Neural progenitor cell (in vitro differentiated cells): ENCODE data around the gene PTH2.

Experiments
- EZH2 ChIP-seq: fragments of 200-600 bp; sonication (generic); IDR thresholded peaks from 2 replicates; pipeline ENCODE4 v1.6.1; 2017; ENCODE audit warnings: antibody characterized with exemption, mild to moderate bottlenecking, moderate library complexity
- EZH2phosphoT487 ChIP-seq: fragments of 200-600 bp; sonication (generic); IDR thresholded peaks from 2 replicates; pipeline ENCODE4 v1.6.1; 2017; ENCODE audit warnings: antibody characterized with exemption
- TF ChIP-seq, protein P1 (sequence below): fragments of 200-600 bp; sonication (generic); IDR thresholded peaks from 2 replicates; pipeline ENCODE4 v1.5.1; 2017; ENCODE audit warnings: antibody characterized with exemption, mild to moderate bottlenecking

DNA sequence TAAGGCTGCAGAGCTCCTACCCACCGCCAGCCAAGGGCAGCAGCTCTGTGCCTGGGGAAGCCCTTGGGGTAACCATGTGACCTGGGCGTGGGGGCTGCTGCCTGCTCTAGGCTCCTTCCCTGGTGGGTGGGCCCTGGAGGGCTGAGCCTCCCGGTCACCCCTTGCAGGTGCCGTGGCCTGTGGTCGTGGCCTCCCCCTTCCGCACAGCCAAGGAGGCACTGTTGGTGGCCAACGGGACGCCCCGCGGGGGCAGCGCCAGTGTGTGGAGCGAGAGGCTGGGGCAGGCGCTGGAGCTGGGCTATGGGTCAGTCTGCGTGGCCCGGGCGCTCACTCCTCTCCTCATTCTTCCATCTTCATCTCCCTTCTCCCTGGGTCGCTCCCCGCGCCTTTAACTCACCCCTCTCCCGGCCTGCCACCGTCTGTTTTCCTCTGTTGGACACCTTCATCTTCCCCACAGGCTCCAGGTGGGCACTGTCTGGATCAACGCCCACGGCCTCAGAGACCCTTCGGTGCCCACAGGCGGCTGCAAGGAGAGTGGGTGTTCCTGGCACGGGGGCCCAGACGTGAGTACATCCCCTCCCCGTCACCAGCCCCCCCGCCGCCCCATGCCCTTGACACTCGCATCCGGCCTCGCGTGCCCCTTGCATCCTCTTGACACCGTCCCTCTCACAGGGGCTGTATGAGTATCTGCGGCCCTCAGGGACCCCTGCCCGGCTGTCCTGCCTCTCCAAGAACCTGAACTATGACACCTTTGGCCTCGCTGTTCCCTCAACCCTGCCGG lies 40.9 kb upstream of the PTH2 start:
- TF ChIP-seq, protein P1, sequence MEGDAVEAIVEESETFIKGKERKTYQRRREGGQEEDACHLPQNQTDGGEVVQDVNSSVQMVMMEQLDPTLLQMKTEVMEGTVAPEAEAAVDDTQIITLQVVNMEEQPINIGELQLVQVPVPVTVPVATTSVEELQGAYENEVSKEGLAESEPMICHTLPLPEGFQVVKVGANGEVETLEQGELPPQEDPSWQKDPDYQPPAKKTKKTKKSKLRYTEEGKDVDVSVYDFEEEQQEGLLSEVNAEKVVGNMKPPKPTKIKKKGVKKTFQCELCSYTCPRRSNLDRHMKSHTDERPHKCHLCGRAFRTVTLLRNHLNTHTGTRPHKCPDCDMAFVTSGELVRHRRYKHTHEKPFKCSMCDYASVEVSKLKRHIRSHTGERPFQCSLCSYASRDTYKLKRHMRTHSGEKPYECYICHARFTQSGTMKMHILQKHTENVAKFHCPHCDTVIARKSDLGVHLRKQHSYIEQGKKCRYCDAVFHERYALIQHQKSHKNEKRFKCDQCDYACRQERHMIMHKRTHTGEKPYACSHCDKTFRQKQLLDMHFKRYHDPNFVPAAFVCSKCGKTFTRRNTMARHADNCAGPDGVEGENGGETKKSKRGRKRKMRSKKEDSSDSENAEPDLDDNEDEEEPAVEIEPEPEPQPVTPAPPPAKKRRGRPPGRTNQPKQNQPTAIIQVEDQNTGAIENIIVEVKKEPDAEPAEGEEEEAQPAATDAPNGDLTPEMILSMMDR, result no peak
- TF ChIP-seq EZH2, result no peak
- TF ChIP-seq EZH2phosphoT487, result no peak
